ENCODE measurements around the gene CENATAC. TPM values are rescaled to one million over a fixed set of nuclear protein-coding genes. Genes with fewer than 3 reads are reported as not detected.
"Not testable (repeated sequence)": the region's sequence is repeated elsewhere in the genome, so short reads cannot be mapped to it uniquely, and the experiment has no call there.

CENATAC gene
- total RNA-seq, 1 donor from 2014 or later: 23.3 TPM

DNA sequence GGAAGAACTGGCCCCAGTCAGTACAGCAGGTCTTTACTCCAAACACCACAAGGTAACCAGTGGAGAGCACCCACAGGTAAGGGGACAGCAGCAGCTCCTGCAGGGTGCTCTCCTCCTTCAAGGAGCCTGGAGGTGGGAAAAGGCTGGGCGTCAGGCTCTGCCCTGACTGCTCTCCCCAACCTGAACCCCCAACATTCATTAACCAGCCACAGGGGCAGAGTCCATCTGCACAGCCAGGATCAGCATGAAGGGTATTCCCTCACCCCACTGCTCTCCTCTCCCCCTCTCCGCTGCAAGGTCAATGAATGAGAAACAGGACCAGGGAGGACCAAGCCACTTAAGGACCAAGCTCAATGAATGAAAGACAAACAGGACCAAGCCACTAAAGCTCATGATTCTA, 29.0 kb downstream of the CENATAC start:
- DNase-seq (ENCODE audit: low read depth): no peak

DNA sequence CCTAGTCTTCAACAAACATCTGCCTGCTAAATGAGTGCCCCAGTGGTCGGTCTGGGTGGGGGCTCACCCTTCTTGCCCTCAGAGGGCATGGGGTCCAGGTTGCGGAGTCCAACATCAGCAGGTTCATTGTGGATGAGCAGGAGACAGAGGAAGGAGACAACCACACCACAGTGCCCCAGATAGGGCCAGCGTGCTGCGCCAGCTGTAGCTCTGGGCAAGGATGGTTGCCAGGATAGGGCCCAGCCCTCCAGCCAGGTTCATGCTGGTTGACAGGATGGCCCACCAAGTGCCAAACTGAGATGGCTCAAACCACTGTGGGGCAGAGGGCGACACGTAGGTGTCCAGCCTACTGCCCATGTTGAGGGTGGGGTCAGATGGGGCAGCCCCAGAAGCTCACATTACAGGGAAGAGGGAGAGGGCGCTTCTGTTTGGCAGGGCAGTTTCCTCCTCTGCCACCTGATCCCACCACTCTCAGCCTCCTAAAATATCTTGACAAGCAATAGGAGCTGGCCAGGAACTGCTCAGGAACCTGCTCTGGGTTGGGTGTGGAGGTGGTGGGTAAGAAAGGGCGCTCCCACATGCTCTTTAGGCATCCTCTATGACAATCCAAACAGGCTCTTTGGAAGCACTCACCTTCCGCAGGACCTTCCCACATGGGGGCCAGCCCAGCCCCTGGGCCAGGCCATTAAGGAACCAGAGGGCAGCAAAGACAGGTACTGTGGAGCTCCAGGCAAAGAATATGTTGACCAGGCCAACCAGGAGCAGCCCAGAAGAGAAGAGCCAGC, 29.8 kb downstream of the CENATAC start:
- no peak for DNase-seq (ENCODE audit: low read depth)

DNA sequence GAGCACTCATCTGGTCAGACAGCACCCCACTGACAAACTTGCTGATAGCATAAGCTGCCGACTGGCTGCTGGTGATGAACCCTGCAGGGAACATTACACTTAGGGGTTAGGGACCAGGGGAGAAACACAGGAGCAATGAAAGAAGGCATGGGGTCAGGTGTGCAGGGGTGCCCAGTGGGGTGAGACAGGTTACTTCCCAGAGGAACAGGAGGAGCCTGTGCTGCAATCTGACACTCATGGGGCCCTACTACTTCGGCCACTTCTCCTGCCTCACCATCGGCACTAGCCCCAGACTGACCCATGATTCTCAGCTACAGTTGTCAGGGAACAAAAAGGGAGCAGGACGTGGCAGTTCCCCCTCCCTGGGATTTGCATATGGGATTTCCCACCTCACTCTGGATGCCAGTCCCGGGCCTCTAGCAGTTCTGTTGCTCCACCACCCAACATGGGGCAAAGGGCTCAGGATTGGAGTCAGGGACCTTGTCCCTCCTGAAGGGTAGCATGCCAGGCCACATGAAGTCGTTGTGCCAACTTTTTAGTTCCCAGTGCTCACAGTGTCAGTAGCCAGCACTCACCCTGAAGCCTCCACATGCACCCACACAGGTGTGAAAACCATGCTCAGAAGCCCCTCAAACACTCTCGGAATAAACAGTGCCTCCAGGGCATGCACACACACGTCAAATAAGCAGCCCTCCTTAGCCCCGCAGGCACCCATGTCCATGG, 30.6 kb downstream of the CENATAC start:
- DNase-seq (ENCODE audit: low read depth): no peak

DNA sequence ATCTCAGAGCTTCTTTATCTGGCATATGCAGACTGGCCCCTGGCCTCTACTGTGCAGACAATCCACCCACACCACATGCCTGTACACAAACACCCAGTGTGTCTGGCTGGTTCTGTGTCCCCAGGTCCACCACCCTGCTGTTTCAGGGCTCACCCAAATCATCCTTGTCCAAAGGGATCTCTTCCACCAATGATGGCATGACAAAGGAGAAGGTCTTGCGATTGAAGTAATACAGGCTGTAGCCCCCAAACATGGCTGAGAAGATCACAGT, 31.1 kb downstream of the CENATAC start:
- DNase-seq (ENCODE audit: low read depth): no peak

DNA sequence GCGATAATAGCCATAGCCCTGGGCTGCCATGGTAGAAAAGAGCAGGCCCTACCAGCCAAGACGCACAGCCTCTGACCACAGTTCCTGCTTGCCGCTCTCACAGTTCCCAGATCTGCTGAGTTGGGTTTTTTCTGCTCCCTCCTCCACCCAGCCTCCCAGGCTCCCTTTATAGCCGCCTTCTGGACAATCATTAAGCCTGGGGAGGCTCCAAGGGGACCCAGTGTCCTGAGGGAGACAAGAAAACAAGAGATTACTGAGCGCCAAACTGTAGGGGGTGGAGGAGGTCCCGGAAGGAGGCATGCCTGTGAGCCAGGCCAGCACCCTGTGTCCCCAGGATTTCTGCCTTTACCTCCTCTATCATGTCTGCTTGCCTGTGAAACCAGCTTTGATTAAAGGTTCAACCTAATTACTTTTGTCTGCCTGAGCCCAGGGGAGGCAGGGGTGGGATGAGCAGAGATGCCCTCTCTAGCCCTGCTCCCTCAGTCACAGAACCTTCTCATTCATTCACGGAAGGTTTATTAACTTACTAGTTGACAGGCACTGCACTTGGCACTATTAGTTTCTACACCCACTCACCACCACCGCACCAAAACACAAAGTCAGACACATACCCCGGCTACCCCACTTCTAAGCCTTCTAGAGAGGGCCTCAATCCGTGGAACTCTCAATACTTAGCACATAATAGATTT, 31.5 kb downstream of the CENATAC start:
- DNase-seq (ENCODE audit: low read depth): peak; percentile 92

DNA sequence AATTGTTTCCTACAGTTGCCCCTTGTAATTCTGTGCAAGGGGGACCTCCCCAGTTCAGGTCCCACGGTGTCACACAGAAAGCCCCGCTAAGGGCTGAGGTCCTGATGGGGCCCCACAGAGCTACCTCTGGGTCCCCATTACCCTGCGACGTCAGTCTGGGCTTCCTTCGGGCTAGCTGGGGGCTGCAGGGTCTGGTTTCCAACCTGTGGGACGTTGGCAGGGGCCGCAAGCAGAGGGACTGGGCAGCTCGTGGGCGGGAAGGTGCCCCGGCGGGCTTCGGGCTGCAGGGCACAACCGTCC, 32.0 kb downstream of the CENATAC start:
- DNase-seq (ENCODE audit: low read depth): no peak

DNA sequence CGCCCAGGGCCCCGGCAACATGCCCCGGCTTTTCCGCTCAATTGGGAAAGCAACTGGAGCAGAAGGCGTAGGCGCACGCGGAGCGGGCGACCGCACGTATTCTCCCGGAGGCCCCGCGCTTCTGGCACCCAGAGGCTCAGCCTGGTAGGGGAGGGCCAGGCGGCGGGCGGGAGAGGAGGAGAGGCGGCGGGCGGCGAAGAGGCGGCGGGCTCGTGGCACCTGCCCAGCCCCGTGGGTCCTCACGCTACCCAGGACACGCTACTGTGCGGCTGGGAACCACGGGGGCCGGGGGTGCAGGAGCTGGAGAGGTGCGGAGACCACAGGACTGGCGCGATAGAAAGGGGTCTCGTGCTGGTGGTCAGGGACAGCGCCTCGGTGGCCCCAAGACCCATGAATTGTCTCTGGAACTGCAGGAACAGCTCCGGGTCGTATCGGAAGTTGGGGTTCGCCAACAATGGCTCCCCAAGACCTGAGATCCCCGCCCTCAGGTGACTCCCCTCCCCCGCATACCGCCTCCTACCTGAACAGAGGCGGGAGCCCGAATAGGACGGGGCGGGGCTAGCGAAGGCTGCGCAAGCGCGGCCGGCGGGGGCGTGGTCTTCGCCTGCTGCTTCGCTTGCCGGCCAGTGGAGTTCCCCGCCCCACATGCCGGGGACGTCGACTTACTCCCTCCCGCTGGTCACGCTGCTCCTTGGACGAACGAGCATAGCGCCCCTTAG, 32.5 kb downstream of the CENATAC start, which contains the start of gene SLC37A4:
Gene SLC37A4 (minus strand): TSS at position 549 of the 719 bp plus-strand sequence.
- DNase-seq (ENCODE audit: low read depth): peak; percentile 97

DNA sequence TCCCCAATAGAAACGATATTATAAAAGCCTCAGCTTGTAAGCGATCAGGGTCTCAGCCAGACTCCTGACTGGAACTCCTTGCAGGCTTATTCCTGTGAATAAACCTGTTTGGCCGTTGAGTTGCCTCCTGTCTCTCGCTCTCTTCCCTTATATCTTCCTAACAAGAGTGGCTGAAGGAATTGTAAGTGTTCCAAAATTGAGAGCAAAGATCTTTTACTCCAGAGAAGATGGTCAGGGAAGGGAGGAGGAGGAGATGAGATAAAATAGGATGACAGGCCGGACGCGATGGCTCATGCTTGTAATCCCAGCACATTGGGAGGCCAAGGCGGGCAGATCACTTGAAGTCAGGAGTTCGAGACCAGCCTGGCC, 34.0 kb downstream of the CENATAC start:
- DNase-seq (ENCODE audit: low read depth): no peak

DNA sequence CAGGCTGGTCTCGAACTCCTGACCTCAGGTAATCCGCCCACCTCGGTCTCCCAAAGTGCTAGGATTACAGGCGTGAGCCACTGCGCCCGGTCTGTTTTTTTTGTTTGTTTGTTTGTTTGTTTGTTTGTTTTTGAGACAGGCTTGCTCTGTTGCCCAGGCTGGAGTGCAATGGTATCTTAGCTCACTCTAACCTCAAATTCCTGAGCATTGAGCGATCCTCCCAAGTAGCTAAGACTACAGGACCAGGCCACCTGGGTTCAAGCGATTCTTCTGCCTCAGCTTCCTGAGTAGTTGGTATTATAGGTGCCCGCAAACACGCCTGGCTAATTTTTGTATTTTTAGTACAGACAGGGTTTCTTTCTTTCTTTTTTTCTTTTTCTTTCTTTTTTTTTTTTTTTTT, 35.5 kb downstream of the CENATAC start:
- not testable (repeated sequence) for DNase-seq (ENCODE audit: low read depth)

DNA sequence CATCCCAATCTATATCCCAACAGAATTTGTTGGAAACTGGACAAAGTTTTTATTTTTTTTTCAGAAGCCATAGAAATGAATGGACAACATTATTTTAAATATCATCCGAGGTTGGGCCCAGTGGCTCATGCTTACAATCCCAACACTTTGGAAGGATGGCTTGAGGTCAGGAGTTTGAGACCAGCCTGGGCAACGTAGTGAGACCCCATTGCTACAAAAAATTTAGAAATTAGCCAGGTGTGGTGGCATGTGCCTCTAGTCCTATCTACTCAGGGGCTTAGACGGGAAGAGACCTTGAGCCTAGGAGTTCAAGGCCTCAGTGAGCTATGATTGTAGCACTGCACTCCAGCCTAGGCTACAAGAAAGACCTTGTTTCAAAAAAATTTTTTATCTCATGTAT, 36.9 kb downstream of the CENATAC start:
- no peak for DNase-seq (ENCODE audit: low read depth)

DNA sequence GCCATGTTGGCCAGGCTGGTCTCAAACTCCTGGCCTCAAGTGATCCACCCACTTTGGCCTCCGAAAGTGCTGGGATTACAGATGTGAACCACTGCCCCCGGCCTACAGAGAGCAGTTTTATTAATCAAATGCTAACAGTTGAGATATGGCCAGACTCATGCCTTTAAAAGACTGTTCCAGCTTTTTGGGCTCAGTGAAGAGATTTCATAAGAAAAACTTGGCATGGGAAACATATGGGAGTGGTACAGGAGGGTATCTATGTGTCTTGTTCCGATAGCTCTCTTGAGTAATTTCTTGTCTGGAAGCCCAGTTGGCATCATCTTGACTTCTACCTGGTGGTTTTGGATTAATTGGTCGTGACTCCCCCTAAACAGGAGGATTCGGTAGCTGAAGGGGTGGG, 40.9 kb downstream of the CENATAC start:
- no peak for DNase-seq (ENCODE audit: low read depth)

DNA sequence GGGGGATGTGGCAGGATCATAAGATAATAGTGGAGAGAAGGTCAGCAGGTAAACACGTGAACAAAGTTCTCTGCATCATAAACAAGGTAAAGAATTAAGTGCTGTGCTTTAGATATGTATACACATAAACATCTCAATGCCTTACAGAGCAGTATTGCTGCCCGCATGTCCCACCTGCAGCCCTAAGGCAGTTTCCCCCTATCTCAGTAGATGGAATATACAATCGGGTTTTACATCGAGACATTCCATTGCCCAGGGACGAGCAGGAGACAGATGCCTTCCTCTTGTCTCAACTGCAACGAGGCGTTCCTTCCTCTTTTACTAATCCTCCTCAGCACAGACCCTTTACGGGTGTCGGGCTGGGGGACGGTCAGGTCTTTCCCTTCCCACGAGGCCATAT, 41.5 kb downstream of the CENATAC start:
- DNase-seq (ENCODE audit: low read depth): not testable (repeated sequence)

DNA sequence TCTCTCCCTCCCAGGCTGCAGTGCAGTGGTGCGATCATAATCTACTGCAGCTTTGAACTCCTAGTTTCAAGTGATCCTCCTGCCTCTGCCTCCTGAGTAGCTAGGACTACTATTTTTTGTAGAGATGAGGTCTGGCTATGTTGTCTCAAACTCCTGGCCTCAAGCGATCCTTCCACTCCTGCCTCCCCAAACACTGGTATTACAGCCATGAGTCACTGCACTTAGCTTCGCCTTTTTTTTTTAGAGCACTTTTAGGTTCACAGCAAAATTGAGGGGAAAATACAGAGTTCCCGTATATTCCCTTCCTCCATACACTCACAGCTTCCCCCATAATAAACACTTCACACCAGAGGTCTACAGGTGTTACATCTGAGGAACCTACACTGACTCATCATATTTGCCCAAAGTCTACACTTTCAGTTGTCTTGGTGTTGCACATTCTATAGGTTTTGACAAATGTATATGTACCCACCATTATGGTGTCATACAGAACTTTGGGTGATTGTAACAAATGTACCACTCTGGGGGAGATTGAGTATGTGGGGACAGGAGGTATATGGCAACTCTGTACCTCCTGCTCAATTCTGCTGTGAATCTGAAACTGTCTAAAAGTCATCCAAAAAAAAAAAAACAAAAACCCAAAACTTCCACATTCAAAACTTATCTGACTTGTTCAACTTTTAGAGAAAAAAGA, 44.0 kb downstream of the CENATAC start:
- DNase-seq (ENCODE audit: low read depth): no peak

DNA sequence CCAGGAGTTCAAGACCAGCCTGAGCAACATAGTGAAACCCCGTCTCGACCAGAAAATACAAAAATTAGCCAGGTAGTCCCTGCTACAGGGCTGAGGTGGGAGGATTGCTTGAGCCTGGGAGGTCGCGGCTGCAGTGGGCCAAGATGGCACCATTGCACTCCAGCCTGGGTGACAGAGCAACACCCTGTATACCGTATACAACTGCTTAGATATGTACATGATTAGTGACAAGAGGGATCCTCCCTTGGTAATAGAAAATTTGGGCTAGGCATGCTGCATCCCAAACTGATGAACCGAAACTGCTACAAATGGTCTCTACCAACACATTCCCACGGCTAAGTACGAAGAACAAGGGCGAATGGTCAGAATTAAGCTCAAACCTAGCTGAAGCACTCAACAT, 45.0 kb downstream of the CENATAC start:
- no peak for DNase-seq (ENCODE audit: low read depth)

DNA sequence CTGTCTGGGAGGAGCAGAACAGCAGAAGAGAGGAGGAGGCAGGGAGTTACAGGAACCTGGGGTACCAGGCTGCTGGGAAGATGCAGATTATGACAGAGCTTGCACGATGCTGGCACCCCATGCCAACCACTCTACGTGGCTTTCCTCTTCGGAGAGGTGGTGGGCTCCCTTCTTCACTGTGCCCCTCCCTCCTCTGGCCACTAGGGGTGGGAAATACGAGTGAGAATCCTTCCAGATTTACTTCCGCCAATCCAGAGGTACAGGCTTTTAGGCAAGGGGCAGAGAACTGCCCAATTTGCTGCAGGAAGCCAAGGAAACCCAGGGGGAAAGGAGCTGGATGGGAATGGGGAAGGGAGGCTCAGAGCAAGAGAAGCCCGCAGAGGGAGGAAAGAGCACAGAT, 46.8 kb downstream of the CENATAC start:
- DNase-seq (ENCODE audit: low read depth): no peak

DNA sequence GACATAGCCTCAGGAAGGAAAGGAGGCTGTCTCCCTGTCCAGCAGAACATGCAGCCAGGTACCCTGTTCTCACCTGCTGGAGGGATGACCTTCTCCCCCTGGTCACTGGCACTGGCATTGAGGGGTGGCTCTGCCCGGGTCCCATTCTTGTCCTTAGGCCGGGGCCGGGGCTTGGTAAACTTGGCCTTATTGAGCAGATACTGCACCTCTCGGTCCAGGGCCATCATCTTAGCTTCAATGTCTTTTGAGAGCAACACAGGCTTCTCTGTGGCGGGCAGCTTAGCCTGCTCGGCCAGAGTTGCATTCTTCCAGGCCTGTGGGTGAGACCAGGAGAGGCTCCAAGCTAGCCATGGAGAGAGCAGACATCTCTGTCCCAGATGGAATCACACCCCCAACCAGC, 48.6 kb downstream of the CENATAC start:
- no peak for DNase-seq (ENCODE audit: low read depth)

DNA sequence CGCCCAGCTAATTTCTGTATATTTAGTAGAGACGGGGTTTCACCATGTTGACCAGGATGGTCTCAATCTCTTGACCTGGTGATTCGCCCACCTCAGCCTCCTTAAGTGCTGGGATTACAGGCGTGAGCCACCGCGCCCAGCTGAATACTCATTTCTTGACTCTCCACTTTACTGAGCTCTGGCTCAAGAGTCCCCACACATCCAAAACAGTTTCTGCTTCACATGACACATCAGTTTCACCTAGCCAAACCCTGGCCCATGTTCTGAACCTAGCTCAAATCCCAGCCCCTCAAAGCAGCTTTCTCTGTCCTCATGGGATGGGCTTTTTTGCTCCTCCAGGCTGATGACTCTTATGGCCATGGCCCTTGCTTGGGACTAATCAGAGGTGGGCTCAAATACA, 49.3 kb downstream of the CENATAC start:
- no peak for DNase-seq (ENCODE audit: low read depth)

DNA sequence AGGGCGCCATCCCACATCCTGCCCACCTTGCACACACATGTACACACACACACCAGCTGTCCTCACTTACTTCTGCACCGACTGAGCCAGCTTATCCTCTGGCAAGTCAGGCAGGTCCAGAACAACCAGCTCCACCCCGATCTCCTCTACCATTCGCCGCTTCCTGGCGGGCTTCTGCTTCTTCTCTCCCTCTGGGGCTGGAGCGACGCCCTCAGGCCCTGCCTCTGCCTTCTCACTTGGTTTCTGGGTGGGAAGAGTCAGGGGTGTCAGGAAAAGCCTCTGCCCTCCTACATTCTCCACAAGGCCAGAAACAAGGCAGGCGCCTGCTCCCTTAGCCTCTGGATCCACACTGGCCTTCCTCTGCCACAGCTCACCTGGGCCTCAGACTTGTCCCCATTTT, 50.7 kb downstream of the CENATAC start:
- no peak for DNase-seq (ENCODE audit: low read depth)

DNA sequence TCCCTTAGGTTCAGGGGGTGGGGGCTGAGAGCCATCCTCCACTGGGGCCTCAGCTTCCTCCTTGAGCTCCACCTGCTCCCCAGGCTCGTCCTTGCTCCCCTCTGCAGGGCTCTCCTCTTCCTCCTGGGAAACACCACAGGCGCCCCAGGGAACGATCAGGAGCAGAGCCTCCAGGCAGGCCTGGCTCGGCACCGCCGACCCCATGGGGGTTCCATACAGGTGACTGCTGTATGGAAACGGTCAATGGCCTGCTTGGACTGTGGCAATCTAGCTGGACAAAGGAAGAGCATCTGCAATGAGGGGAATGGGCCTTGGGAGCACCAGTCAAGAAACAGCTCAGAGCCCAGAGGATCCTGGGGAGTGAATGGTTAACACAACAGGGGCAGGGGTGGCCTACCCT, 51.1 kb downstream of the CENATAC start:
- no peak for DNase-seq (ENCODE audit: low read depth)

DNA sequence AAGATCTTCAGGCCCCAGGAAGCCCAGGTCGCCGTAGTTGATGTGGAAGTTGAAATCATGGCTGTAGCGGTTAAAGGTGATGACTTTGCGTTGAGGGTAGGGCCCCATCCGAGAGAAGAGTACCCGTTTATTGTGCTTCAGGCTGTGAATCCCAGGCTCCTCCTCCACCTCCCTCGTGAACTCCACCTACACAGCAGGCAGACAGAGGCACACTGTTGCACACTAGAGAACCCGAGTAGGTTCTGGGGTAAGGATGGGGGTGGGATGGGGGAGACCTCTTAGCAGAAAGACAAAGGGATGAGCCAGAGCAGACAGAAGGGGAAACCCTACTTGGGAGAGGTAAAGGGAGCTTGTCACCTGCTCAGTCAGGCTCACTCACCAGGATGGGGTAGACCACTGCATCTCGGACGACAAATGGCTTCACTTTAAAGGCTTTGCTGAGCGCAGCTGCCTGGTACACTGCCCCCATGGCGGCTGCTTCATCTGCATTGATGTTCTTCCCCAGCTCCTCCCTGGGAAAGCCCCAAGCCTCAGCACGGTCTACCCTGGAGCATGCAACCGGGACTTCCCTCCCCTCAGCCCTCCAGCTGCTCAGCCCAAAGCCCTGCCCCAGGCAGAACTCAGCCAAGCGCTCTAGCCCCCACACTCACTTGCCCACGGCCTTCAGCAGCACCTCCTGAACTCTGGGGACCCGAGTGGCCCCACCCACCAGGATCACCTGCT, 53.7 kb downstream of the CENATAC start:
- no peak for DNase-seq (ENCODE audit: low read depth)

DNA sequence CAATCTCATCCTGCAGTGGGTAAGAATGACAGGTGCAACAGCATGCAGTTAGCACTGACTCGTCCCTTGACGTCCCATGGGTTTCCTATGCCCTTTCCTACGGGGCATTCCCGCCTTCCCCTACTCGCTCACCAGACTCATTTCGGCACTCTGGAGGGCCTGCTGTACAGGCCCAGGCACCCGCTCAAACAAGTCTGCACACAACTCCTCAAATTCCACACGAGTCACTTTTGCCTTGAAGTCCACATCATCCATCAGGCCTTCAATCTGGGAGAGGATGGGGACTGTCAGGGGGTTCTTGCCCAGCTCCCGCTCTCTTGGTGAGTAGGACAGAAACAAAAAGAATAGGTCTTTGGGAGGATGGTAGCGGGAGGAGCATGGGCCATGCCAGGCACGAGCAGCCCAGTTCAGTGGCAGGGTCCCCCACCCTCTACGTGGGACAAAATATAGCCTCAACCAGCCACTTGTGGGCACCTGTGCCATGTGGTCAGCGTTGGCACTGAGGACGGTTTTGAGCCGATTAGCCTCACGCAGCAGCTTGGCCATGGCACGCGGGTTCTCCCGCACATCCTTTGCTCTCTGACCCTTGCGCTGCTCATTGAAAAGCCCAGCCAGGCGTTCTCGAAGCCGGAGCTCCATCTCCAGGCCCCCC, 54.4 kb downstream of the CENATAC start:
- no peak for DNase-seq (ENCODE audit: low read depth)
